Panc1 (cell line): ENCODE measurements around the gene SMAD6. TPM values are rescaled to one million over a fixed set of nuclear protein-coding genes. Genes with fewer than 3 reads are reported as not detected.

ENCODE experiments used
- ATAC-seq: fragments of 200-7000 bp; cut with Tn5 transposase; 2 replicates; pipeline ENCODE4 v1.9.1; 2020; ENCODE audit warnings: mild to moderate bottlenecking, moderate library complexity
- BruUV-seq: library from RNA; stranded (reverse); fragments of 400-500 nt; replicated peaks from 2 replicates; lab custom pipeline; 2021; lab: Mats Ljungman, UMichigan
- CTCF ChIA-PET: fragments of 300-600 bp; sonication (Branson Sonifier 250); formaldehyde crosslinking; loops from one replicate; lab custom pipeline; 2022; ENCODE audit warnings: antibody characterized with exemption; lab: Charles Lee
- POLR2A ChIA-PET: fragments of 300-600 bp; sonication (Branson Sonifier 250); formaldehyde crosslinking; loops from one replicate; lab custom pipeline; 2022; ENCODE audit warnings: antibody characterized with exemption; lab: Charles Lee
- DNase-seq: peaks from one replicate; pipeline ENCODE4 v3.0.0-alpha.2; 2010; ENCODE audit warnings: low read depth, low spot score
- H3K27ac ChIP-seq: 2 replicates; pipeline ENCODE4 v1.5.1; 2011; ENCODE audit warnings: mild to moderate bottlenecking, low read length, inconsistent platforms
- H3K27me3 ChIP-seq: fragments of 200-500 bp; sonication (Bioruptor generic); 2 replicates; pipeline ENCODE4 v1.6.0; 2014; ENCODE audit warnings: low read length, inconsistent platforms; ENCODE audit not compliant: control insufficient read depth, insufficient read depth
- H3K36me3 ChIP-seq: fragments of 200-500 bp; sonication (Bioruptor generic); 2 replicates; pipeline ENCODE4 v1.5.1; 2014; ENCODE audit warnings: inconsistent platforms, mild to moderate bottlenecking, low read length, moderate library complexity; ENCODE audit not compliant: control insufficient read depth, insufficient read depth
- H3K4me1 ChIP-seq: 2 replicates; pipeline ENCODE4 v1.5.1; 2011; ENCODE audit warnings: inconsistent platforms, mild to moderate bottlenecking, low read length, moderate library complexity; ENCODE audit not compliant: control insufficient read depth, insufficient read depth
- H3K4me3 ChIP-seq, 2 experiments: 2 replicates each; pipeline ENCODE4 v1.5.1; 2011 to 2012; ENCODE audit warnings: low read depth in 2 of 2, low read length in 2 of 2, mild to moderate bottlenecking in 2 of 2, inconsistent platforms in 1 of 2, moderate library complexity in 1 of 2
- H3K9me3 ChIP-seq: fragments of 200-500 bp; sonication (Bioruptor generic); 2 replicates; pipeline ENCODE4 v1.5.1; 2014; ENCODE audit warnings: low read depth, mild to moderate bottlenecking, inconsistent platforms, low read length, moderate library complexity; ENCODE audit not compliant: control insufficient read depth, insufficient read depth
- CTCF ChIP-seq: fragments of 450-650 bp; IDR thresholded peaks from 2 replicates; pipeline ENCODE4 v1.5.1; 2017; ENCODE audit warnings: mild to moderate bottlenecking
- POLR2AphosphoS5 ChIP-seq: IDR thresholded peaks from 2 replicates; pipeline ENCODE4 v1.6.1; 2012; ENCODE audit warnings: mild to moderate bottlenecking, low read depth, low read length, moderate library complexity
- SIN3A ChIP-seq: IDR thresholded peaks from 2 replicates; pipeline ENCODE4 v1.6.1; 2012; ENCODE audit warnings: low read depth, mild to moderate bottlenecking, low read length, moderate library complexity, borderline replicate concordance; ENCODE audit not compliant: insufficient read depth
- TCF7L2 ChIP-seq: IDR thresholded peaks from 2 replicates; pipeline ENCODE4 v1.6.1; 2011; ENCODE audit warnings: mild to moderate bottlenecking, low read depth, low read length, inconsistent platforms
- in situ Hi-C: cut with HindIII; loops from 2 replicates; pipeline ENCODE4 v1.10.0; 2016; ENCODE audit warnings: low sequenced_read_pairs, low pct_unique_long_range_greater_than_20kb
- intact Hi-C: fragments of 100-400 bp; cut with micrococcal nuclease; formaldehyde crosslinking; loops from one replicate; pipeline ENCODE4 v1.10.0; 2022; ENCODE audit not compliant: unreplicated experiment
- total RNA-seq: library from RNA; stranded (reverse); gene quantifications from one replicate; pipeline ENCODE4 v1.2.1, GENCODE V29; 2021; ENCODE audit not compliant: unreplicated experiment
- TF ChIP-seq, protein P1 (sequence below), 2 experiments: IDR thresholded peaks; 2 replicates each; pipeline ENCODE4 v1.6.1; 2011 to 2012; ENCODE audit warnings: low read depth in 2 of 2, control low read depth in 1 of 2, low read length in 1 of 2, mild to moderate bottlenecking in 1 of 2, moderate library complexity in 1 of 2; ENCODE audit not compliant: insufficient read depth in 1 of 2

Gene SMAD6
- total RNA-seq, 1 experiment from 2014 or later, result 45.9 TPM

DNA sequence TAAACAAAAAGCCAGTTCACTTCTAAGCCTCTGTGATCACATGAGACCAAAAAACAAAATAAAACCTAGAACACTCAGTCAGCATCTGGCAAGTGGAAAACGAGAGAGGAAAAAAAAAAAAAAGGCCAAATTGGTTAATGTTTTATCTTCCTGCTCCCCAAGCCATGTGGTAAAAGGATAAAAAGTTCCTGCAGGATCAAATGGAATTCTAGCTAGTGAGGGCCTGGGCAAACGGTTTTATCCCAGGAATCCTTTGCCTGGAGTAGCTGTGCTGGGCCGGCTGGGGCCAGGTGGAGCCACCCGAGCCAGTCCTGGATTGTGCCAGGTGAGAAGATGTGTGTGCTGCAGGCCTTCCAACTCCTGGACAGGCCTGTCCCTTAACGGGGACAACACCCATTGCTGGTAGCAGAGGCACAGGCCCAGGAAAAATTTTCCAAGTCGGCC, 13.2 kb downstream of the SMAD6 start:
- H3K9me3 ChIP-seq, result no peaks in the 10 kb centered on the region
- no peak for ATAC-seq
- H3K36me3 ChIP-seq, result peaks cover 4% of the 10 kb centered on the region; the same call in 1 of the 2 replicates
- BruUV-seq, result no TSS peak
- DNase-seq, result no peak
- intact Hi-C loops (no loop called here), in situ Hi-C loops (no loop called here)
- H3K27me3 ChIP-seq, result no peaks in the 10 kb centered on the region
- H3K4me1 ChIP-seq, result peaks cover 53% of the 10 kb centered on the region
- no peak for TF ChIP-seq SIN3A
- TF ChIP-seq, protein P1, sequence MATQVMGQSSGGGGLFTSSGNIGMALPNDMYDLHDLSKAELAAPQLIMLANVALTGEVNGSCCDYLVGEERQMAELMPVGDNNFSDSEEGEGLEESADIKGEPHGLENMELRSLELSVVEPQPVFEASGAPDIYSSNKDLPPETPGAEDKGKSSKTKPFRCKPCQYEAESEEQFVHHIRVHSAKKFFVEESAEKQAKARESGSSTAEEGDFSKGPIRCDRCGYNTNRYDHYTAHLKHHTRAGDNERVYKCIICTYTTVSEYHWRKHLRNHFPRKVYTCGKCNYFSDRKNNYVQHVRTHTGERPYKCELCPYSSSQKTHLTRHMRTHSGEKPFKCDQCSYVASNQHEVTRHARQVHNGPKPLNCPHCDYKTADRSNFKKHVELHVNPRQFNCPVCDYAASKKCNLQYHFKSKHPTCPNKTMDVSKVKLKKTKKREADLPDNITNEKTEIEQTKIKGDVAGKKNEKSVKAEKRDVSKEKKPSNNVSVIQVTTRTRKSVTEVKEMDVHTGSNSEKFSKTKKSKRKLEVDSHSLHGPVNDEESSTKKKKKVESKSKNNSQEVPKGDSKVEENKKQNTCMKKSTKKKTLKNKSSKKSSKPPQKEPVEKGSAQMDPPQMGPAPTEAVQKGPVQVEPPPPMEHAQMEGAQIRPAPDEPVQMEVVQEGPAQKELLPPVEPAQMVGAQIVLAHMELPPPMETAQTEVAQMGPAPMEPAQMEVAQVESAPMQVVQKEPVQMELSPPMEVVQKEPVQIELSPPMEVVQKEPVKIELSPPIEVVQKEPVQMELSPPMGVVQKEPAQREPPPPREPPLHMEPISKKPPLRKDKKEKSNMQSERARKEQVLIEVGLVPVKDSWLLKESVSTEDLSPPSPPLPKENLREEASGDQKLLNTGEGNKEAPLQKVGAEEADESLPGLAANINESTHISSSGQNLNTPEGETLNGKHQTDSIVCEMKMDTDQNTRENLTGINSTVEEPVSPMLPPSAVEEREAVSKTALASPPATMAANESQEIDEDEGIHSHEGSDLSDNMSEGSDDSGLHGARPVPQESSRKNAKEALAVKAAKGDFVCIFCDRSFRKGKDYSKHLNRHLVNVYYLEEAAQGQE (IDR thresholded peaks at IDR 0.05; ENCODE audit: insufficient read depth in 1 of 2, low read depth in 2 of 2, low read length in 1 of 2), result no peak
- no peak for TF ChIP-seq POLR2AphosphoS5
- TF ChIP-seq TCF7L2, result no peak
- TF ChIP-seq CTCF, result no peak
- peak overlapping the region; percentile 11; the same call in 1 of the 2 replicates for H3K27ac ChIP-seq
- ChIA-PET POLR2A (interaction anchor here (0.7 kb wide), 1 partner anchor 10 kb away, joined by 5 read pairs; no protein-coding TSS in a partner anchor), CTCF (interaction anchor here (0.7 kb wide), 1 partner anchor 226 kb away, joined by 9 read pairs; no protein-coding TSS in a partner anchor)
- no peak overlapping the region for H3K4me3 ChIP-seq

- BruUV-seq, result no TSS peak
- H3K36me3 ChIP-seq, result peaks cover 4% of the 10 kb centered on the region; the same call in 1 of the 2 replicates
- H3K4me3 ChIP-seq, result no peak overlapping the region
- in situ Hi-C loops, result no loop called here
- POLR2A ChIA-PET, result interaction anchor here (0.7 kb wide), 1 partner anchor 11 kb away, joined by 5 read pairs; no protein-coding TSS in a partner anchor
- TF ChIP-seq CTCF, result no peak
- no peak for TF ChIP-seq SIN3A
- TF ChIP-seq TCF7L2, result no peak
- TF ChIP-seq POLR2AphosphoS5, result no peak
- TF ChIP-seq, protein P1 (IDR thresholded peaks at IDR 0.05; ENCODE audit: insufficient read depth in 1 of 2, low read depth in 2 of 2, low read length in 1 of 2), result no peak
- intact Hi-C loops, result no loop called here
- CTCF ChIA-PET, result interaction anchor here (0.7 kb wide), 1 partner anchor 225 kb away, joined by 9 read pairs; no protein-coding TSS in a partner anchor
- no peaks in the 10 kb centered on the region for H3K9me3 ChIP-seq
- no peaks in the 10 kb centered on the region for H3K27me3 ChIP-seq
- DNase-seq (no peak), ATAC-seq (no peak)
- H3K27ac ChIP-seq, result peak overlapping the region; percentile 24; the same call in 1 of the 2 replicates
- H3K4me1 ChIP-seq, result peaks cover 53% of the 10 kb centered on the region
These were observed 14.0 kb downstream of the SMAD6 start for GRCh38 chr15:66715720-66716655.
